LNCAP (cell line): ENCODE data around the gene TTC28.
A peak's percentile ranks its signal among the peaks of the same experiment; 100 is the strongest.

Experiments
- CTCF ChIP-seq: fragments of 450-650 bp; IDR thresholded peaks from 2 replicates; pipeline ENCODE4 v1.5.1; 2017; ENCODE audit warnings: mild to moderate bottlenecking

The TTC28 gene

GRCh38 chr22:28002181-28002700 is 677.4 kb downstream of the TTC28 start:
- peak; percentile 29; the same call in 1 of the 2 replicates for TF ChIP-seq CTCF

- no peak for TF ChIP-seq CTCF
Observed at GRCh38 chr22:28001171-28001835, 678.3 kb downstream of the TTC28 start.

GRCh38 chr22:28000361-28000760 is 679.3 kb downstream of the TTC28 start:
- TF ChIP-seq CTCF, result no peak

GRCh38 chr22:27999876-28000275 is 679.8 kb downstream of the TTC28 start:
- TF ChIP-seq CTCF, result no peak

- no peak for TF ChIP-seq CTCF
Observed at GRCh38 chr22:27998511-27999410, 680.9 kb downstream of the TTC28 start.

GRCh38 chr22:27997538-27997937 is 682.1 kb downstream of the TTC28 start:
- no peak for TF ChIP-seq CTCF

GRCh38 chr22:27996981-27997380 is 682.7 kb downstream of the TTC28 start:
- no peak for TF ChIP-seq CTCF
